RWPE2 (cell line): Measurements from ENCODE around the gene FANCC.

Experiments used
- ATAC-seq: fragments of 200-7000 bp; cut with Tn5 transposase; 3 replicates; pipeline ENCODE4 v1.9.1; 2021; ENCODE audit warnings: low read depth
- DNase-seq: peaks from one replicate; pipeline ENCODE4 v3.0.0-alpha.2; 2020; ENCODE audit warnings: low spot score
- H3K27ac ChIP-seq: fragments of 450-650 bp; 2 replicates; pipeline ENCODE4 v1.5.1; 2017; ENCODE audit warnings: mild to moderate bottlenecking; ENCODE audit not compliant: poor library complexity, severe bottlenecking
- H3K27me3 ChIP-seq: fragments of 250-450 bp; sonication (Bioruptor Pico); 2 replicates; pipeline ENCODE4 v1.5.1; 2021; ENCODE audit warnings: mild to moderate bottlenecking, moderate library complexity; ENCODE audit not compliant: insufficient read depth, poor library complexity, severe bottlenecking
- H3K36me3 ChIP-seq: fragments of 250-450 bp; sonication (Bioruptor Pico); 2 replicates; pipeline ENCODE4 v1.5.1; 2020; ENCODE audit warnings: low read depth, mild to moderate bottlenecking, moderate library complexity
- H3K4me1 ChIP-seq: fragments of 250-450 bp; sonication (Bioruptor Pico); 2 replicates; pipeline ENCODE4 v1.5.1; 2021; ENCODE audit warnings: mild to moderate bottlenecking, moderate library complexity; ENCODE audit not compliant: insufficient read depth, poor library complexity, severe bottlenecking
- H3K4me3 ChIP-seq: fragments of 250-450 bp; sonication (Bioruptor Pico); 2 replicates; pipeline ENCODE4 v1.5.1; 2021; ENCODE audit warnings: mild to moderate bottlenecking, moderate library complexity; ENCODE audit not compliant: severe bottlenecking
- H3K9me3 ChIP-seq: fragments of 250-450 bp; sonication (Bioruptor Pico); 2 replicates; pipeline ENCODE4 v1.5.1; 2021; ENCODE audit warnings: mild to moderate bottlenecking, moderate library complexity; ENCODE audit not compliant: severe bottlenecking
- TF ChIP-seq, protein P1 (sequence below): fragments of 450-650 bp; IDR thresholded peaks from one replicate; pipeline ENCODE4 v1.5.1; 2017; ENCODE audit warnings: mild to moderate bottlenecking, moderate library complexity; ENCODE audit not compliant: poor library complexity, severe bottlenecking

FANCC gene

DNA sequence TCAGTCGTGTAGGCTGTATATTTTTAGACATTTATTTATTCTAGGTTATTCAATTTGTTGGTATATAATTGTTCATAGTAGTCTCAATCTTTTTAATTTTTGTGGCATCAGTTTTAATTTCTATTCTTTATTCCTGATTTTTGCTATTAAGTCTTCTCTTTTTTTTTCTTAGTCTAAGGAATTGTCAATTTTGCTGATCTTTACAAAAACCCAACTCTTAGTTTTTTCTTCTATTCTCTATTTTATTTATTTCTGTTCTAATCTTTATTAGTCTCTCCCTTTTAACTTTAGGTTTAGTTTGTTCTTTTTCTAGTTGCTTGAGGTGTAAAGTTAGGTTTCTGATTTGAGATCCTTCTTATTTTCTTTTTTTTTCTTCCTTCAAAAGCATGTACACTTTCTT, 152.5 kb downstream of the FANCC start:
- Histone ChIP-seq H3K4me1 (no peaks in the 10 kb centered on the region), H3K36me3 (peaks cover 33% of the 10 kb centered on the region), H3K9me3 (no peaks in the 10 kb centered on the region), H3K27me3 (no peaks in the 10 kb centered on the region), H3K27ac (no peak overlapping the region), H3K4me3 (no peak overlapping the region)
- TF ChIP-seq, protein P1, sequence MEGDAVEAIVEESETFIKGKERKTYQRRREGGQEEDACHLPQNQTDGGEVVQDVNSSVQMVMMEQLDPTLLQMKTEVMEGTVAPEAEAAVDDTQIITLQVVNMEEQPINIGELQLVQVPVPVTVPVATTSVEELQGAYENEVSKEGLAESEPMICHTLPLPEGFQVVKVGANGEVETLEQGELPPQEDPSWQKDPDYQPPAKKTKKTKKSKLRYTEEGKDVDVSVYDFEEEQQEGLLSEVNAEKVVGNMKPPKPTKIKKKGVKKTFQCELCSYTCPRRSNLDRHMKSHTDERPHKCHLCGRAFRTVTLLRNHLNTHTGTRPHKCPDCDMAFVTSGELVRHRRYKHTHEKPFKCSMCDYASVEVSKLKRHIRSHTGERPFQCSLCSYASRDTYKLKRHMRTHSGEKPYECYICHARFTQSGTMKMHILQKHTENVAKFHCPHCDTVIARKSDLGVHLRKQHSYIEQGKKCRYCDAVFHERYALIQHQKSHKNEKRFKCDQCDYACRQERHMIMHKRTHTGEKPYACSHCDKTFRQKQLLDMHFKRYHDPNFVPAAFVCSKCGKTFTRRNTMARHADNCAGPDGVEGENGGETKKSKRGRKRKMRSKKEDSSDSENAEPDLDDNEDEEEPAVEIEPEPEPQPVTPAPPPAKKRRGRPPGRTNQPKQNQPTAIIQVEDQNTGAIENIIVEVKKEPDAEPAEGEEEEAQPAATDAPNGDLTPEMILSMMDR: no peak
- no peak for ATAC-seq
- DNase-seq: no peak

DNA sequence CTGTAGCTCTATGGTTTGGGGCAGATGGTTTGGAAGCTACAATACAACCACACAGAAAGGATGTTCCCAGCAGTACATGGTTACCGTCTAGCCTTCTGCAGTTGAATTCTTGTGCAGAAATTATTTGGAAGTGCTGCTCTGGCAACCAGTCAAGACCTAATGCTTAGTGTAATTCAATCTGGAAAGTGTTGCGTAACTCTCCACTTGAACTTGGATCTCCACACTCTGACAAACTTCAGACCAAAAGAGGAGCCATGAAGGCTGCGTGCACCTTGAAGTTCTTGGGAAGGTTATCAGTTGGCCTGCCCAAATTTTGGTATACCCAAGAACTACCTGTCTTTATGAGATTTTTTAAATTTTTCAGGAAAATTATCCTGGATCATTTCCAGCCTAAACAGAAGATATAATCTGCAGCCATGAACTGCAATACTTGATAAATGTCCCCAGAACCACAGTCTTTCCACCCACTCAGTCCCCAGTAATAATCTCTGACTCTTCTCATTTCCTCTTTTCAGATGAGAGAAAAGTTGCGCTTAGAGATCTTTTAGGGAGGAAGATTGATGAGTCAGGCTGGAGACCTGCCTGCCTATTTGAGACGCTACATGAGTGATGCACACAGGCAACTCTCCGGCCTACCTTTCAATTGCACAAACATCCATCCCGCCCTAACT, 159.9 kb downstream of the FANCC start:
- no peak for ATAC-seq
- H3K9me3 ChIP-seq: no peaks in the 10 kb centered on the region
- TF ChIP-seq, protein P1: no peak
- H3K27ac ChIP-seq: no peak overlapping the region
- DNase-seq: no peak
- H3K36me3 ChIP-seq: no peaks in the 10 kb centered on the region
- peaks cover 6% of the 10 kb centered on the region for H3K4me1 ChIP-seq
- no peaks in the 10 kb centered on the region for H3K27me3 ChIP-seq
- H3K4me3 ChIP-seq: no peak overlapping the region

DNA sequence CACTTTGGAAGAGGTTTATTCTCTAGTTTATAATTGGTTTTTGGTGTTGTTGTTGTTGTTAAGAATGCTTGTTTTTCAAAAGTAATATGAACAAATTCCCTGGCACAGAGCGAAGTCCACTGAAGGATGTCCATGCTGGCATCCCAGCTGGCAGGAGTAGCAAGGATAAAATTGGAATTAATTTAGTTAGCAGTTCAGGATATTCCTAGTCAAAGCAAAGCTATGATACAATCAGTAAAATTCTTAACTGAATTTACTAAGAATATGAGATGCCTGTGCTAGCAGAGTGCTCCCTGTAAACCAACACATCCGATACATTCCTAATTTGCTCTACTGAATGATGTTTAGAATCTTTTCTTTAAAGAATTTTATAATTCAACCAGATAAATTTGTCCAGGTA, 161.4 kb downstream of the FANCC start:
- H3K27ac ChIP-seq: no peak overlapping the region
- no peak overlapping the region for H3K4me3 ChIP-seq
- no peaks in the 10 kb centered on the region for H3K36me3 ChIP-seq
- H3K4me1 ChIP-seq: peaks cover 6% of the 10 kb centered on the region
- TF ChIP-seq, protein P1: no peak
- ATAC-seq (no peak), DNase-seq (no peak)
- no peaks in the 10 kb centered on the region for H3K27me3 ChIP-seq
- H3K9me3 ChIP-seq: no peaks in the 10 kb centered on the region

DNA sequence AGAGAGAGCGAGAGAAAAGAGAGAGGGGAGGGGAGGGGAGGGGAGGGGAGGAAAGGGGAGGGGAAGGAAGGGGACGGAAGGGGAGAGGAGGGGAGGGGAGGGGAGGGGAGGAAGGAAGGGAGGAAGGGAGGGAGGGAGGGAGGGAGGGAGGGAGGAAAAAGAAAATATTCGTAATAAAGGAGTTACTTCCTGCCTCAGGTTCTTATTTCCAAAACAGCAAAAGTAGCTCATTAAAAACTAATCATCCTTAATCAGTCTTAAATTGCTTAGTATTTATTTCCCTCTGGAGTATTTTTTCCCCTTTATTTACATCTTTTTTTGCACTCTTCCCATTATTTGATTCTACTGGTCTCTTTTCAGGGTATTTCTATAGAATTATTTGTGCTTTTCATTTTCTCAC, 162.3 kb downstream of the FANCC start:
- H3K27ac ChIP-seq: no peak overlapping the region
- TF ChIP-seq, protein P1: no peak
- DNase-seq (no peak), ATAC-seq (no peak)
- H3K36me3 ChIP-seq: no peaks in the 10 kb centered on the region
- no peaks in the 10 kb centered on the region for H3K27me3 ChIP-seq
- no peak overlapping the region for H3K4me3 ChIP-seq
- peaks cover 6% of the 10 kb centered on the region for H3K4me1 ChIP-seq
- no peaks in the 10 kb centered on the region for H3K9me3 ChIP-seq

- TF ChIP-seq, protein P1: no peak
- H3K36me3 ChIP-seq: no peaks in the 10 kb centered on the region
- DNase-seq: no peak
These were observed 166.6 kb downstream of the FANCC start for GRCh38 chr9:95150903-95151302.

More at GRCh38 chr9:95150903-95151302, 166.6 kb downstream of the FANCC start:
- Histone ChIP-seq H3K4me1 (no peaks in the 10 kb centered on the region), H3K27me3 (no peaks in the 10 kb centered on the region), H3K9me3 (no peaks in the 10 kb centered on the region), H3K4me3 (no peak overlapping the region), H3K27ac (no peak overlapping the region)
- ATAC-seq: no peak
